ENCODE results near the gene SMYD3.
"Not testable (repeated sequence)": the region's sequence is repeated elsewhere in the genome, so short reads cannot be mapped to it uniquely, and the experiment has no call there.

The SMYD3 gene

GRCh38 chr1:245855846-245856730 is 651.0 kb downstream of the SMYD3 start:
- DNase-seq, result no peak

GRCh38 chr1:245853291-245853690 is 653.8 kb downstream of the SMYD3 start:
- DNase-seq, result no peak

GRCh38 chr1:245843101-245843500 is 664.0 kb downstream of the SMYD3 start:
- DNase-seq, result no peak

GRCh38 chr1:245842106-245842505 is 665.0 kb downstream of the SMYD3 start:
- DNase-seq, result no peak

- DNase-seq, result no peak
These were observed 666.1 kb downstream of the SMYD3 start for GRCh38 chr1:245840971-245841370.

GRCh38 chr1:245837718-245838117 is 669.4 kb downstream of the SMYD3 start:
- no peak for DNase-seq

- DNase-seq, result no peak
These were observed 671.7 kb downstream of the SMYD3 start for GRCh38 chr1:245835386-245835785.

GRCh38 chr1:245834002-245834401 is 673.1 kb downstream of the SMYD3 start:
- no peak for DNase-seq

- DNase-seq, result no peak
These were observed 674.1 kb downstream of the SMYD3 start for GRCh38 chr1:245832771-245833527.

GRCh38 chr1:245831518-245831917 is 675.6 kb downstream of the SMYD3 start:
- no peak for DNase-seq

- no peak for DNase-seq
These were observed 677.3 kb downstream of the SMYD3 start for GRCh38 chr1:245829826-245830225.

- no peak for DNase-seq
These were observed 677.9 kb downstream of the SMYD3 start for GRCh38 chr1:245829194-245829593.

GRCh38 chr1:245827301-245827700 is 679.8 kb downstream of the SMYD3 start:
- DNase-seq, result no peak

GRCh38 chr1:245825128-245825901 is 681.8 kb downstream of the SMYD3 start:
- DNase-seq, result no peak

GRCh38 chr1:245823408-245824147 is 683.5 kb downstream of the SMYD3 start:
- DNase-seq, result no peak

GRCh38 chr1:245822996-245823395 is 684.1 kb downstream of the SMYD3 start:
- DNase-seq, result no peak

GRCh38 chr1:245818363-245818762 is 688.7 kb downstream of the SMYD3 start:
- DNase-seq, result not testable (repeated sequence)

GRCh38 chr1:245816496-245816895 is 690.6 kb downstream of the SMYD3 start:
- DNase-seq, result not testable (repeated sequence)

- DNase-seq, result no peak
These were observed 692.4 kb downstream of the SMYD3 start for GRCh38 chr1:245814651-245815050.

GRCh38 chr1:245812278-245812677 is 694.8 kb downstream of the SMYD3 start:
- no peak for DNase-seq

- DNase-seq, result no peak
These were observed 696.2 kb downstream of the SMYD3 start for GRCh38 chr1:245810789-245811337.

GRCh38 chr1:245810181-245810769 is 696.8 kb downstream of the SMYD3 start:
- DNase-seq, result no peak

Measured in activated CD4-positive, alpha-beta T cell treated with anti-CD3 and anti-CD28 coated beads, Interleukin-2, amount 50 U/mL, for 1 hour (primary cell).